HG03280 (cell line): ENCODE data around the gene CISD3.

Experiments
- ATAC-seq: cut with Tn5 transposase; IDR thresholded peaks from one replicate; pipeline ENCODE4 v1.9.1; 2021; ENCODE audit warnings: mild to moderate bottlenecking, moderate library complexity; ENCODE audit not compliant: unreplicated experiment

CISD3 gene

GRCh38 chr17:38727736-38728135 lies 2.4 kb upstream of the CISD3 start:
- ATAC-seq, result no peak

GRCh38 chr17:38728290-38728831 lies 1.8 kb upstream of the CISD3 start:
- no peak for ATAC-seq

GRCh38 chr17:38729368-38729885 lies 714 bp upstream of the CISD3 start:
- ATAC-seq, result no peak

GRCh38 chr17:38730526-38731379 lies 612 bp downstream of the CISD3 start:
- no peak for ATAC-seq

- no peak for ATAC-seq
Measured at GRCh38 chr17:38731526-38732294, 1.6 kb downstream of the CISD3 start.

GRCh38 chr17:38732376-38733281 lies 2.5 kb downstream of the CISD3 start:
- ATAC-seq, result no peak

- ATAC-seq, result no peak
Measured at GRCh38 chr17:38733282-38733981, 3.3 kb downstream of the CISD3 start.

- no peak for ATAC-seq
Measured at GRCh38 chr17:38733982-38734973, 4.1 kb downstream of the CISD3 start.

GRCh38 chr17:38735161-38735997 lies 5.2 kb downstream of the CISD3 start:
- ATAC-seq, result no peak

- ATAC-seq, result no peak
Measured at GRCh38 chr17:38738007-38738662, 8.0 kb downstream of the CISD3 start.

GRCh38 chr17:38738686-38739085 lies 8.5 kb downstream of the CISD3 start:
- no peak for ATAC-seq

- ATAC-seq, result no peak
Measured at GRCh38 chr17:38739305-38739704, 9.2 kb downstream of the CISD3 start.

GRCh38 chr17:38740044-38740443 lies 9.9 kb downstream of the CISD3 start:
- ATAC-seq, result no peak

- no peak for ATAC-seq
Measured at GRCh38 chr17:38740806-38741205, 10.7 kb downstream of the CISD3 start.

- ATAC-seq, result no peak
Measured at GRCh38 chr17:38741461-38741860, 11.3 kb downstream of the CISD3 start.

- ATAC-seq, result no peak
Measured at GRCh38 chr17:38741921-38742410, 11.8 kb downstream of the CISD3 start.
